AG09309 (cell line): ENCODE measurements around the gene C14orf93.
"Not testable (repeated sequence)": the region's sequence is repeated elsewhere in the genome, so short reads cannot be mapped to it uniquely, and the experiment has no call there.

Source experiments
- DNase-seq: peaks from one replicate; pipeline ENCODE4 v3.0.0-alpha.2; 2010; ENCODE audit warnings: low read depth
- H3K4me3 ChIP-seq: 2 replicates; pipeline ENCODE4 v1.5.1; 2011; ENCODE audit warnings: mild to moderate bottlenecking, low read depth, low read length, moderate library complexity; ENCODE audit not compliant: control insufficient read depth
- CTCF ChIP-seq: IDR thresholded peaks from 2 replicates; pipeline ENCODE4 v1.5.1; 2011; ENCODE audit warnings: mild to moderate bottlenecking, low read depth, low read length, inconsistent platforms; ENCODE audit not compliant: insufficient read depth, control insufficient read depth; ENCODE audit errors: missing control alignments

C14orf93 gene

GRCh38 chr14:22952418-22952817 is 57.5 kb downstream of the C14orf93 start:
- H3K4me3 ChIP-seq, result no peak overlapping the region
- no peak for TF ChIP-seq CTCF
- DNase-seq, result no peak

- not testable (repeated sequence) for H3K4me3 ChIP-seq, DNase-seq
Observed at GRCh38 chr14:22951795-22952194, 58.1 kb downstream of the C14orf93 start.

GRCh38 chr14:22945642-22946041 is 64.3 kb downstream of the C14orf93 start:
- no peak for TF ChIP-seq CTCF
- no peak for DNase-seq
- H3K4me3 ChIP-seq, result no peak overlapping the region

- peak; percentile 28 for DNase-seq
- TF ChIP-seq CTCF, result no peak
- H3K4me3 ChIP-seq, result no peak overlapping the region
Observed at GRCh38 chr14:22939684-22940083, 70.3 kb downstream of the C14orf93 start.
